Measurements from ENCODE around the gene EDRF1.

EDRF1 gene

GRCh38 chr10:125739994-125740679 is 20.6 kb downstream of the EDRF1 start:
- no peak for TF ChIP-seq ZNF8 (CRISPR knock-in tag; IDR thresholded peaks at IDR 0.05)
- no peak for TF ChIP-seq GLIS3 (CRISPR knock-in tag; IDR thresholded peaks at IDR 0.05)
- TF ChIP-seq PATZ1 (CRISPR knock-in tag; IDR thresholded peaks at IDR 0.05; ENCODE audit: borderline replicate concordance), result no peak
- TF ChIP-seq PPARA (CRISPR knock-in tag; IDR thresholded peaks at IDR 0.05; ENCODE audit: borderline replicate concordance), result no peak
- TF ChIP-seq BACH2 (CRISPR knock-in tag; IDR thresholded peaks at IDR 0.05; ENCODE audit: borderline replicate concordance), result no peak
- ATAC-seq, result no peak

- no peak for TF ChIP-seq PATZ1 (CRISPR knock-in tag; IDR thresholded peaks at IDR 0.05; ENCODE audit: borderline replicate concordance)
- no peak for TF ChIP-seq OSR1 (CRISPR knock-in tag; IDR thresholded peaks at IDR 0.05)
- no peak for TF ChIP-seq ESRRG (CRISPR knock-in tag; IDR thresholded peaks at IDR 0.05)
- no peak for TF ChIP-seq PPARA (CRISPR knock-in tag; IDR thresholded peaks at IDR 0.05; ENCODE audit: borderline replicate concordance)
- no peak for TF ChIP-seq SNAI2 (CRISPR knock-in tag; IDR thresholded peaks at IDR 0.05)
- TF ChIP-seq CSDC2 (CRISPR knock-in tag; IDR thresholded peaks at IDR 0.05), result no peak
- TF ChIP-seq CREB5 (CRISPR knock-in tag; IDR thresholded peaks at IDR 0.05; ENCODE audit: low read depth), result no peak
- TF ChIP-seq TCF4 (CRISPR knock-in tag; IDR thresholded peaks at IDR 0.05; ENCODE audit: borderline replicate concordance), result no peak
- no peak for TF ChIP-seq ZNF565 (CRISPR knock-in tag; conservative IDR thresholded peaks at IDR 0.05; ENCODE audit: low read depth)
- ATAC-seq, result no peak
Measured at GRCh38 chr10:125742465-125742864, 23.0 kb downstream of the EDRF1 start.

GRCh38 chr10:125744909-125745308 is 25.4 kb downstream of the EDRF1 start:
- TF ChIP-seq ZNF70 (CRISPR knock-in tag; IDR thresholded peaks at IDR 0.05), result no peak
- ATAC-seq, result no peak

- ATAC-seq, result no peak
- TF ChIP-seq OSR1 (CRISPR knock-in tag; IDR thresholded peaks at IDR 0.05) (no peak), PPARA (CRISPR knock-in tag; IDR thresholded peaks at IDR 0.05; ENCODE audit: borderline replicate concordance) (no peak), BACH2 (CRISPR knock-in tag; IDR thresholded peaks at IDR 0.05; ENCODE audit: borderline replicate concordance) (no peak), ARNTL (CRISPR knock-in tag; IDR thresholded peaks at IDR 0.05; ENCODE audit: borderline replicate concordance, low read depth) (no peak), ZNF70 (CRISPR knock-in tag; IDR thresholded peaks at IDR 0.05) (no peak), ZFP30 (CRISPR knock-in tag; IDR thresholded peaks at IDR 0.05) (no peak), GLIS3 (CRISPR knock-in tag; IDR thresholded peaks at IDR 0.05) (no peak), TCF4 (CRISPR knock-in tag; IDR thresholded peaks at IDR 0.05; ENCODE audit: borderline replicate concordance) (no peak), SNAI2 (CRISPR knock-in tag; IDR thresholded peaks at IDR 0.05) (no peak), CREB5 (CRISPR knock-in tag; IDR thresholded peaks at IDR 0.05; ENCODE audit: low read depth) (no peak)
Measured at GRCh38 chr10:125747417-125747816, 27.9 kb downstream of the EDRF1 start.

- TF ChIP-seq ZFP3 (CRISPR knock-in tag; IDR thresholded peaks at IDR 0.05) (no peak), ZNF8 (CRISPR knock-in tag; IDR thresholded peaks at IDR 0.05) (no peak), PATZ1 (CRISPR knock-in tag; IDR thresholded peaks at IDR 0.05; ENCODE audit: borderline replicate concordance) (no peak)
- ATAC-seq, result no peak
Measured at GRCh38 chr10:125756196-125756595, 36.7 kb downstream of the EDRF1 start.
